GM18508 (cell line): ENCODE results near the gene GALNT15.

ENCODE experiments used
- ATAC-seq: cut with Tn5 transposase; IDR thresholded peaks from one replicate; pipeline ENCODE4 v1.9.1; 2021; ENCODE audit warnings: moderate number of reproducible peaks; ENCODE audit not compliant: insufficient read depth, unreplicated experiment

GALNT15 gene

DNA sequence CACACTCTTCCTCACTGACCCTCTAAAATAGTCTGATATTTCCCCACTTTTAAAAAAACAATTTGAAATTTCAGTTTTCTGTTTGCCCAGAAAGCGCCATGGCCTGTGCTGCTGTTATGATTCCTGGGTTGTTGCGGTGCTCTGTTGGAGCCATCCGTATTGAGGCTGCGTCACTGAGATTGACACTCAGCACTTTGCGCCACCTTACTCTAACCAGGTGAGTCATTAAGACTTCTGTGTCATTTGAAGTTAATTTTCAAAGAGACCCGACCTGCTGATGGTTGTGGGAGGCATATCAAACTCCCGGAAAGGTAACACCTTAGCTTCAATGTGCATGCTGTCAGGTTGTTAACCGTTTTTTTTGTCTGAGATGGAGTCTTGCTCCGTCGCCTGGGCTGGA is 96.4 kb downstream of the GALNT15 start:
- ATAC-seq = no peak

DNA sequence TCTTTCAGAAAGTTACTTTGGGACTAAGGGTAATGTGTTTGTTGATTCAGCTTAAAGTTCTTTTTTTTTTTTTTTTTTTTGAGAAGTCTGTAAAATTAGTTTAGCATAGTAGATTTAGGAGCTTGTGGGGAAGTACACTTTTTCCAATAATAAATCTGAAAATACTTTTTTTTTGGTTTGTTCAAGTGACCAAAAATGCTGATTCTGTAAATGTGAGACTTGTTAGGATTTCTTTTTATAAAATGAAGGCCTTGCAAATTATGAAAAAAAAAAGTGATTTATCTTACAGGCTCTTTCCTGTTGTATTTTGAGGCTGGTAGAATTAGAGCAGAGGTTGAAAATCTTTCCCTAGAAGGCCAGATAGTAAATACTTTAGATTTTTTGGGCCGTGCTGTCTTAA is 98.1 kb downstream of the GALNT15 start:
- ATAC-seq = no peak

DNA sequence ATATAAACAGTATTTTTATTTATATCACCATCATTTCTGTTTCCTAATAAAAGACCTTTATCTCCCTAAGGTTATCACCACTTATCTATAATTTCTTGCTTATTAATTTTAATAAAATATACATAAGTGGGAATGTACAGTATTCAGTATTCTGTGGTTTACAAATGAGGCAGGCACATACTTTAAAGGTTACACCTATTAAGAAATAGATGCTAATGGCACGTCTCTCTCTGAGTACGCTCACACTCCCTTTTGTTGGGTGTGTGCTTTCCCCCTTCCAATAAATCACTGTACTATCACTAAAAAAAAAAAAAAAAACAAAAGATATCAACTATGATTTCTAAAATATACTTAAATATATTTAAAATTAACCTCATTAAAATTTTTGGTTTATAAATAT is 99.4 kb downstream of the GALNT15 start:
- ATAC-seq = no peak

DNA sequence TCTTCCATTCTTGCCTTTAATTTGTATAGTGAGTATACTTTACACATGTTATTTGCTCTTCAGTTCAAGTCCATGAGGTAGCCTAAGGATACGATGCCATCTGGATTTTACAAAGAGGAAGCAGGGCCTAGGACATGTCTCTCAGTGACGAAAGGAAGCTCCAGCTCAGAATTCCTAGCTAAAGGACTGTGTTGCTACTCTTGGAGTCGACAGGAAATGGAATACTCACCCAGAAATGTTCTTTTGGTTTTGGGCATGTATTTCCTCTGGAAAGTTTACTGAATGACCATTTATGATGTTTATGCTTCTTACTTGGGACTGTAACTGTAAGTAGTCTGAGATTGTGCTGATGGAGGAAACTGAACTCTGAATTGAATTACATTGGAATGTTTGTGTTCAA is 103.0 kb downstream of the GALNT15 start:
- no peak for ATAC-seq

DNA sequence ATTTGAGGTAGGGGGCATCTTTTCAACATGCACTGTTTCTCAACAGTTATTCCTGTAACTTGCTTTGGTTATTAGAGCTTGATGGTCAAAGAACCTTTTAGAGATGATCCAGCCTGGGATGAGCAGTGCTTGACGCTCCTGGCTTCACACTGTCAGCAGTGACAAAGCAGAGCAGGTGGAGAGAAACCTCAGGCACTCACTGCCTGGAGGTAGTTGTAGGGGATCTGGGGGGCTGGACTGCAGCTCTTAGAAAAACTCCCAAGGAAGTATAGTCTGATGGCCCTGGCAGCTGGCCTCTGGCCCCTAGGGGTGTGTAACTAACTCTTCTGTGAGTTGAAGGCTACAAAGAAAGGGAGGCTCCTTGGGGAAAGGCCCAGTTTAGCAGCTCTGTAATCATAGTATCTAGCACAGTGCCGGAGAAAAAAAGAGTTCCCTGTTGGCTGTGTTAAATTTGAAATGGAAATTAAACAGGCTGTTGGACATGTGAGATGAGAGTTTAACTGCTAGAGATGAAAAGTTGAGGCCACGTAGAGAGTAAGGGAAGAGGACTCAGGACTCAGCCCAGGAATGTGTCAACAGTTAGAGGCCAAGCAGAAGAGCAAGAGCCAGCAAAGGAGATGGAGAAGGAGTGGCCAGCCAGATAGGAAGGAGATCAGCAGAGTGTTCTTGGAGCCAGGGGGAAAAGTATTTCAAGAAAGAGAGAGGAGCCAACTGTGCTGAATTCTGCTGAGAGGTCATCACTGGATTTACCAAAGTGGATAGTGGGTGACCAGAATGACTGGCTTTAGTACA is 104.7 kb downstream of the GALNT15 start:
- no peak for ATAC-seq

DNA sequence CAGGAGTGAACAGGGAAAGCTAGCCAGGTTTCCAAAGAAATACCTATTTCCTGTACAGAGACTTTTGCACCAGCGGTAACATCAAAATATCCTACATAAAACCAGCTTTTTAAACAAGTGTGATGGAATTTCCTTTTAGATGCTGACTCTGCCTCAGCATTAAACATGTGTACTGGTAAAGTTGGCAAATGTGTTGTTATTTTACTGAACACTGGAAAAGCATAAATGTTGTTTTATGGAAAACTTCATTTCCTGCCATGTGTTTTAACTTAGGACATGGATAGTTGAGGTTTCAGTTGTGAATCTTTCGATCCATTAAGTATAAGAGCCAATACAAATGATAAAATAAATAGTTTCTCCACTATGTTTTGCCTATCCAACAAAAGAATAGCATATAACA is 106.2 kb downstream of the GALNT15 start:
- no peak for ATAC-seq
